GM12878 (cell line): Measurements from ENCODE around the gene GJB4. TPM values are rescaled to one million over a fixed set of nuclear protein-coding genes. Genes with fewer than 3 reads are reported as not detected.

Experiments
- ATAC-seq: fragments of 200-7000 bp; cut with Tn5 transposase; 3 replicates; pipeline ENCODE4 v1.9.1; 2020; ENCODE audit warnings: mild to moderate bottlenecking, moderate library complexity
- BruUV-seq: library from RNA; stranded (reverse); fragments of 400-500 nt; replicated peaks from 2 replicates; lab custom pipeline; 2021; lab: Mats Ljungman, UMichigan
- CTCF ChIA-PET: fragments of 300-600 bp; sonication (Branson Sonifier 250); formaldehyde crosslinking; extraction: SDS; loops from one replicate; lab custom pipeline; 2021; ENCODE audit warnings: inconsistent platforms; lab: Yijun Ruan, JAX
- POLR2A ChIA-PET: fragments of 350-600 bp; formaldehyde crosslinking; extraction: SDS; loops from one replicate; lab custom pipeline; 2021; ENCODE audit warnings: inconsistent platforms; lab: Charles Lee
- RAD21 ChIA-PET: fragments of 300-600 bp; sonication (Branson Sonifier 250); formaldehyde crosslinking; loops from one replicate; lab custom pipeline; 2023; ENCODE audit warnings: antibody characterized with exemption; ENCODE audit not compliant: unreplicated experiment; lab: Charles Lee
- SMC1A ChIA-PET: fragments of 300-600 bp; sonication (Branson Sonifier 250); formaldehyde crosslinking; loops from one replicate; lab custom pipeline; 2023; ENCODE audit not compliant: unreplicated experiment, uncharacterized antibody; lab: Charles Lee
- DNase-seq: peaks from one replicate; pipeline ENCODE4 v3.0.0-alpha.2; 2011; ENCODE audit warnings: low read depth, low spot score
- FAIRE-seq: peaks from 3 replicates; lab custom pipeline; 2011; peaks lifted over from hg19 to GRCh38; lab: Jason Lieb, UNC
- H2AFZ ChIP-seq: 2 replicates; pipeline ENCODE4 v1.6.0; 2011; ENCODE audit warnings: low read depth, low read length, control low read depth; ENCODE audit not compliant: control insufficient read depth
- H3K27ac ChIP-seq: 2 replicates; pipeline ENCODE4 v1.5.1; 2011; ENCODE audit warnings: control low read depth; ENCODE audit not compliant: control insufficient read depth, insufficient read depth
- H3K27me3 ChIP-seq, 2 experiments: replicated peaks in 1 of 2; 2 replicates each; pipeline versions ENCODE4 v1.6.0 to v1.6.1; 2011; ENCODE audit warnings: low read length in 1 of 2; ENCODE audit not compliant: control insufficient read depth in 2 of 2, insufficient read depth in 2 of 2
- H3K36me3 ChIP-seq, 2 experiments: 2 replicates each; pipeline ENCODE4 v1.5.1; 2011; ENCODE audit warnings: low read length in 1 of 2; ENCODE audit not compliant: control insufficient read depth in 2 of 2, insufficient read depth in 2 of 2
- H3K4me1 ChIP-seq: 2 replicates; pipeline ENCODE4 v1.6.1; 2011; ENCODE audit warnings: mild to moderate bottlenecking, low read length, moderate library complexity, mixed read lengths; ENCODE audit not compliant: control insufficient read depth, insufficient read depth
- H3K4me2 ChIP-seq: 2 replicates; pipeline ENCODE4 v1.6.0; 2011; ENCODE audit warnings: control low read depth; ENCODE audit not compliant: control insufficient read depth, insufficient read depth
- H3K4me3 ChIP-seq: fragments of 200-600 bp; sonication (generic); 2 replicates; pipeline ENCODE4 v1.5.1; 2016
- H3K79me2 ChIP-seq: 2 replicates; pipeline ENCODE4 v1.6.0; 2011; ENCODE audit warnings: low read length; ENCODE audit not compliant: control insufficient read depth, insufficient read depth
- H3K9ac ChIP-seq: 2 replicates; pipeline ENCODE4 v1.8.0; 2011; ENCODE audit warnings: low read length, control low read depth, mixed read lengths; ENCODE audit not compliant: control insufficient read depth, insufficient read depth
- H3K9me3 ChIP-seq: replicated peaks from 3 replicates; pipeline ENCODE4 v1.5.1; 2011; ENCODE audit warnings: mild to moderate bottlenecking, low read length; ENCODE audit not compliant: control insufficient read depth, insufficient read depth
- H4K20me1 ChIP-seq: 2 replicates; pipeline ENCODE4 v1.6.0; 2011; ENCODE audit not compliant: control insufficient read depth, insufficient read depth
- CTCF ChIP-seq, 3 experiments: IDR thresholded peaks in 2 of 3; conservative IDR thresholded peaks in 1 of 3; 2 replicates each; pipeline ENCODE4 v1.5.1; 2011; ENCODE audit warnings: low read depth in 3 of 3, low read length in 3 of 3, mild to moderate bottlenecking in 3 of 3, control low read depth in 2 of 3, moderate library complexity in 2 of 3, inconsistent platforms in 1 of 3, mixed read lengths in 1 of 3; ENCODE audit not compliant: control insufficient read depth in 2 of 3, insufficient read depth in 1 of 3; ENCODE audit errors: extremely low read depth in 1 of 3
- E2F8 ChIP-seq: fragments of 450-650 bp; IDR thresholded peaks from 2 replicates; pipeline ENCODE4 v1.6.1; 2018; ENCODE audit warnings: mild to moderate bottlenecking, low read depth, moderate library complexity; ENCODE audit not compliant: partially characterized antibody
- PML ChIP-seq: IDR thresholded peaks from 2 replicates; pipeline ENCODE4 v1.6.1; 2012; ENCODE audit warnings: low read length, inconsistent platforms
- SMC3 ChIP-seq: IDR thresholded peaks from 2 replicates; pipeline ENCODE4 v1.6.1; 2011; ENCODE audit warnings: low read length, improper control_type of control experiment, borderline replicate concordance
- SPI1 ChIP-seq: IDR thresholded peaks from 2 replicates; pipeline ENCODE4 v1.6.1; 2011; ENCODE audit warnings: low read depth, mild to moderate bottlenecking, low read length, moderate library complexity, borderline replicate concordance; ENCODE audit not compliant: insufficient read depth
- WGBS: methylation state at CpG from one replicate; pipeline ENCODE4 v1.1.6; 2016; ENCODE audit warnings: low lambda C conversion rate; ENCODE audit not compliant: insufficient replicate concordance, insufficient coverage; ENCODE audit errors: missing lambda C conversion rate; 5-methylcytosine and 5-hydroxymethylcytosine counted together
- in situ Hi-C: fragments of 300-500 bp; cut with MboI; formaldehyde crosslinking; loops from 9 replicates; pipeline ENCODE4 v1.14.3; 2018; ENCODE audit warnings: mixed read lengths
- intact Hi-C: fragments of 100-400 bp; cut with micrococcal nuclease; formaldehyde crosslinking; loops from one replicate; pipeline ENCODE4 v1.14.2; 2022; ENCODE audit not compliant: unreplicated experiment
- polyA plus RNA-seq, 11 experiments: library from polyadenylated mRNA; depleted of rRNA in 4 of 11; unstranded in 6 of 11; stranded (reverse) in 5 of 11; fragments of >200 nt; fragmentation: Nextera tagmentation in 4 of 11; fragmentation: Illumina TruSeq in 1 of 11; extraction: Ambion mirVana in 4 of 11; extraction: Trizol in 1 of 11; gene quantifications; 1 replicate in 1 of 11; 2 replicates in 10 of 11; pipeline versions ENCODE4 v1.2.1 to v1.2.3, GENCODE V29; 2011 to 2016; ENCODE audit warnings: inconsistent platforms in 2 of 11, missing spikeins in 2 of 11, low read depth in 1 of 11
- total RNA-seq, 4 experiments: library from RNA; depleted of rRNA in 3 of 4; stranded (reverse); fragments of >200 nt in 3 of 4; fragmentation: Illumina TruSeq in 1 of 4; extraction: Trizol in 1 of 4; gene quantifications; 2 replicates each; pipeline versions ENCODE4 v1.2.1 to v1.2.3, GENCODE V29; 2013 to 2021
- TF ChIP-seq, protein P1 (sequence below): IDR thresholded peaks from 2 replicates; pipeline ENCODE4 v1.6.1; 2012; ENCODE audit warnings: low read depth, low read length, improper control_type of control experiment

The GJB4 gene
- total and polyA plus RNA-seq, 10 of the 15 experiments (the other 5 are each of a cell fraction or from before 2014, with no cell fraction given) = not detected

DNA sequence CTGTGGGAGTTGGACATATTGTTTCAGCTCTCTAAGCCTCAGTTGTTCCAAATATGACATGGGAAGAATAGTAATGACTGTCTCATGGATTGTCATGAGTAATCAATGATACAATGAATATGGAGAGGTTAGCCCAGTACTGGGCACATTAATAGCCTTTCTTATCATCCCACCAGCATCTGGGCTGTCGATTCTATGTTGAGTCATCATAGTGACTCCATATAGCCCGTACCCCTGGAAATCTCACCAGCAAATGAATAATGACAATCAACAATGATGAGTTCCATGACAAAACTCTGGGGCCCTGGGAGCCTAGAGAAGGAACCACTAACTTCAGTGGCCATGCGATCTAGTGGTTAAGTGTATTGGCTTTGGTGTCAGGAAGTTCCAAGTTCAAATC, 44.4 kb upstream of the GJB4 start:
- ChIA-PET RAD21 (no interaction called here), SMC1A (interaction anchor here (0.7 kb wide), 1 partner anchor 27 kb away, joined by 3 read pairs; no protein-coding TSS in a partner anchor), POLR2A (no interaction called here), CTCF (interaction anchor here (1.4 kb wide), 1 partner anchor 29 kb away, joined by 5 read pairs; no protein-coding TSS in a partner anchor)
- no peaks in the 10 kb centered on the region; a peak in 1 of 4 replicates for H3K27me3 ChIP-seq
- H3K9ac ChIP-seq = no peak overlapping the region
- no peak overlapping the region for H2AFZ ChIP-seq
- TF ChIP-seq SPI1 = no peak
- TF ChIP-seq PML = no peak
- no peak for TF ChIP-seq E2F8
- no peak for TF ChIP-seq SMC3
- no peak for TF ChIP-seq CTCF (IDR thresholded peaks at IDR 0.05 in 2 of 3, conservative IDR thresholded peaks at IDR 0.05 in 1 of 3; ENCODE audit: control insufficient read depth in 2 of 3, extremely low read depth in 1 of 3, insufficient read depth in 1 of 3, low read depth in 3 of 3, low read length in 3 of 3)
- TF ChIP-seq, protein P1, sequence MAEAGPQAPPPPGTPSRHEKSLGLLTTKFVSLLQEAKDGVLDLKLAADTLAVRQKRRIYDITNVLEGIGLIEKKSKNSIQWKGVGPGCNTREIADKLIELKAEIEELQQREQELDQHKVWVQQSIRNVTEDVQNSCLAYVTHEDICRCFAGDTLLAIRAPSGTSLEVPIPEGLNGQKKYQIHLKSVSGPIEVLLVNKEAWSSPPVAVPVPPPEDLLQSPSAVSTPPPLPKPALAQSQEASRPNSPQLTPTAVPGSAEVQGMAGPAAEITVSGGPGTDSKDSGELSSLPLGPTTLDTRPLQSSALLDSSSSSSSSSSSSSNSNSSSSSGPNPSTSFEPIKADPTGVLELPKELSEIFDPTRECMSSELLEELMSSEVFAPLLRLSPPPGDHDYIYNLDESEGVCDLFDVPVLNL = no peak
- no peaks in the 10 kb centered on the region for H3K36me3 ChIP-seq
- no peaks in the 10 kb centered on the region for H3K9me3 ChIP-seq
- no peak overlapping the region for H3K27ac ChIP-seq
- no peak overlapping the region for H3K4me3 ChIP-seq
- no peak overlapping the region for H3K4me2 ChIP-seq
- WGBS = 43% methylated on average over 3 of the region's 3 CpGs
- no TSS peak for BruUV-seq
- H3K4me1 ChIP-seq = no peaks in the 10 kb centered on the region
- no peaks in the 10 kb centered on the region for H3K79me2 ChIP-seq
- no peaks in the 10 kb centered on the region for H4K20me1 ChIP-seq
- in situ Hi-C loops (no loop called here), intact Hi-C loops (no loop called here)
- FAIRE-seq (no peak), ATAC-seq (no peak), DNase-seq (no peak)
